ENCODE data around the gene OR6V1.
A peak's percentile ranks its signal among the peaks of the same experiment; 100 is the strongest.

OR6V1 gene, protein sequence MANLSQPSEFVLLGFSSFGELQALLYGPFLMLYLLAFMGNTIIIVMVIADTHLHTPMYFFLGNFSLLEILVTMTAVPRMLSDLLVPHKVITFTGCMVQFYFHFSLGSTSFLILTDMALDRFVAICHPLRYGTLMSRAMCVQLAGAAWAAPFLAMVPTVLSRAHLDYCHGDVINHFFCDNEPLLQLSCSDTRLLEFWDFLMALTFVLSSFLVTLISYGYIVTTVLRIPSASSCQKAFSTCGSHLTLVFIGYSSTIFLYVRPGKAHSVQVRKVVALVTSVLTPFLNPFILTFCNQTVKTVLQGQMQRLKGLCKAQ

DNA sequence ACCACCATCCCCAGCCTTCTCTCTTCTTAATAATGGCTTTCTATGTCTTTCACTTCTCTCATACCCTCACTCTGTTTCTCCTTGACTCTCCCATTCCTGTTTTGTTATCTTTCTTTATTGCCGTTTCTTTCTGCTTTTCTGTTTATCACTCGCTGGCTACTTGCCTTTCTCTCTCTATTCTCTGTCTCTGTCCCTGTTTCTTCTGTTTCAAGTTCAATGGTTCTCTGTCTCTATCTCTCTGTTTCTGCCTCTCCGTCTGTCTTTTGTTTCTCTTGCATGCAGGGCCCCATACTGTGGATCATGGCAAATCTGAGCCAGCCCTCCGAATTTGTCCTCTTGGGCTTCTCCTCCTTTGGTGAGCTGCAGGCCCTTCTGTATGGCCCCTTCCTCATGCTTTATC lies at the start of gene OR6V1:
TSS of gene OR6V1 (plus strand) at position 301 of the 400 bp plus-strand sequence. CDS start at position 301, 0 bp downstream.
- no peak for TF ChIP-seq TCF12 (IDR thresholded peaks at IDR 0.05; ENCODE audit: low read depth)
- no peak for TF ChIP-seq MAX (IDR thresholded peaks at IDR 0.05)
- TF ChIP-seq EP300 (IDR thresholded peaks at IDR 0.05; ENCODE audit: borderline replicate concordance), result no peak
- no peak for TF ChIP-seq TAF1 (IDR thresholded peaks at IDR 0.05; ENCODE audit: low read depth)
- TF ChIP-seq FOXM1 (IDR thresholded peaks at IDR 0.05; ENCODE audit: borderline replicate concordance, low read depth), result no peak
- TF ChIP-seq YY1 (IDR thresholded peaks at IDR 0.05; ENCODE audit: low read depth), result no peak
- TF ChIP-seq, protein P1, sequence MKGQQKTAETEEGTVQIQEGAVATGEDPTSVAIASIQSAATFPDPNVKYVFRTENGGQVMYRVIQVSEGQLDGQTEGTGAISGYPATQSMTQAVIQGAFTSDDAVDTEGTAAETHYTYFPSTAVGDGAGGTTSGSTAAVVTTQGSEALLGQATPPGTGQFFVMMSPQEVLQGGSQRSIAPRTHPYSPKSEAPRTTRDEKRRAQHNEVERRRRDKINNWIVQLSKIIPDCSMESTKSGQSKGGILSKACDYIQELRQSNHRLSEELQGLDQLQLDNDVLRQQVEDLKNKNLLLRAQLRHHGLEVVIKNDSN (IDR thresholded peaks at IDR 0.05), result no peak
- TF ChIP-seq NFIC (IDR thresholded peaks at IDR 0.05), result no peak
- TF ChIP-seq, protein P2, sequence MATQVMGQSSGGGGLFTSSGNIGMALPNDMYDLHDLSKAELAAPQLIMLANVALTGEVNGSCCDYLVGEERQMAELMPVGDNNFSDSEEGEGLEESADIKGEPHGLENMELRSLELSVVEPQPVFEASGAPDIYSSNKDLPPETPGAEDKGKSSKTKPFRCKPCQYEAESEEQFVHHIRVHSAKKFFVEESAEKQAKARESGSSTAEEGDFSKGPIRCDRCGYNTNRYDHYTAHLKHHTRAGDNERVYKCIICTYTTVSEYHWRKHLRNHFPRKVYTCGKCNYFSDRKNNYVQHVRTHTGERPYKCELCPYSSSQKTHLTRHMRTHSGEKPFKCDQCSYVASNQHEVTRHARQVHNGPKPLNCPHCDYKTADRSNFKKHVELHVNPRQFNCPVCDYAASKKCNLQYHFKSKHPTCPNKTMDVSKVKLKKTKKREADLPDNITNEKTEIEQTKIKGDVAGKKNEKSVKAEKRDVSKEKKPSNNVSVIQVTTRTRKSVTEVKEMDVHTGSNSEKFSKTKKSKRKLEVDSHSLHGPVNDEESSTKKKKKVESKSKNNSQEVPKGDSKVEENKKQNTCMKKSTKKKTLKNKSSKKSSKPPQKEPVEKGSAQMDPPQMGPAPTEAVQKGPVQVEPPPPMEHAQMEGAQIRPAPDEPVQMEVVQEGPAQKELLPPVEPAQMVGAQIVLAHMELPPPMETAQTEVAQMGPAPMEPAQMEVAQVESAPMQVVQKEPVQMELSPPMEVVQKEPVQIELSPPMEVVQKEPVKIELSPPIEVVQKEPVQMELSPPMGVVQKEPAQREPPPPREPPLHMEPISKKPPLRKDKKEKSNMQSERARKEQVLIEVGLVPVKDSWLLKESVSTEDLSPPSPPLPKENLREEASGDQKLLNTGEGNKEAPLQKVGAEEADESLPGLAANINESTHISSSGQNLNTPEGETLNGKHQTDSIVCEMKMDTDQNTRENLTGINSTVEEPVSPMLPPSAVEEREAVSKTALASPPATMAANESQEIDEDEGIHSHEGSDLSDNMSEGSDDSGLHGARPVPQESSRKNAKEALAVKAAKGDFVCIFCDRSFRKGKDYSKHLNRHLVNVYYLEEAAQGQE (IDR thresholded peaks at IDR 0.05; ENCODE audit: low read depth), result no peak
- no peak for TF ChIP-seq TEAD4 (IDR thresholded peaks at IDR 0.05)
- TF ChIP-seq CREB1 (IDR thresholded peaks at IDR 0.05; ENCODE audit: low read depth), result no peak
- no peak for TF ChIP-seq CEBPB (IDR thresholded peaks at IDR 0.05)
- no peak for TF ChIP-seq ZBTB7A (IDR thresholded peaks at IDR 0.05; ENCODE audit: low read depth)
- TF ChIP-seq RAD21 (IDR thresholded peaks at IDR 0.05; ENCODE audit: low read depth), result no peak
- no peak for TF ChIP-seq EGR1 (IDR thresholded peaks at IDR 0.05)

- no peak for TF ChIP-seq CEBPB (IDR thresholded peaks at IDR 0.05)
- no peak for TF ChIP-seq ZBTB7A (IDR thresholded peaks at IDR 0.05; ENCODE audit: low read depth)
- TF ChIP-seq EGR1 (IDR thresholded peaks at IDR 0.05), result no peak
- TF ChIP-seq TCF12 (IDR thresholded peaks at IDR 0.05; ENCODE audit: low read depth), result no peak
- no peak for TF ChIP-seq FOXM1 (IDR thresholded peaks at IDR 0.05; ENCODE audit: borderline replicate concordance, low read depth)
- TF ChIP-seq RAD21 (IDR thresholded peaks at IDR 0.05; ENCODE audit: low read depth), result no peak
- TF ChIP-seq, protein P1 (IDR thresholded peaks at IDR 0.05), result no peak
- TF ChIP-seq YY1 (IDR thresholded peaks at IDR 0.05; ENCODE audit: low read depth), result no peak
These were observed 49.2 kb upstream of the OR6V1 start for GRCh38 chr7:143002898-143003297.

DNA sequence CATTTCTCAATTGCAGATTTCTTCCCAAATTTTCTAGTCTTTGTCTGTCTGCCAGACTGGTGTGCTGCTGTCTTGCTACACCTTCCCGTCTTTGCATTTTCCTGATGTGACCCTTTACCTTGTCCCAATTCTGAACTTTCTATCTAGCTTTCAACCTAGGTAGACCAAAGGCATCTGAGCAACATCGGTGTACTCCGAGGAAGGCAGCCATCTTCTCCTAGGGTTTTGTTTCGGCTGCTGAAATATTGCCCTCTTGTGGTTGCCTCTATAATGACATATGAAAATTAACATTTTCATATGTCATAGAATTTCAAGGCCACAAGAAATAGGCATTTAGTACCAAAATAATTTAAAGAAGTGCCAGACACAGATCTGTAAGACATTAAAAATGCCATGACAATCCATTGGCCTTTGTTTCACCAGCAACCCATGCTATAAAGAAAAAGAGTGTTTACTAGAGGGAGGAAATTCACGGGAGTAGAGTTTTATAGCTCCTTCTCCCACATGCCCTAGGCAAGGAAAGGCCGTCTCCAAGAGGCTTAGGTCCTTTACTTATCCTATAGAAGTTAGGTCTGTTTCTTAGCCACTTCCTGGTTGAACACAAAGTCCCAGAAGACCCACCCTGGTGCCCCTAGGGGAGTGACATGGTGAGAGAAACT lies 48.6 kb upstream of the OR6V1 start:
- TF ChIP-seq YY1 (IDR thresholded peaks at IDR 0.05; ENCODE audit: low read depth) (peak; percentile 80), MAX (IDR thresholded peaks at IDR 0.05) (no peak), TCF12 (IDR thresholded peaks at IDR 0.05; ENCODE audit: low read depth) (no peak), FOXM1 (IDR thresholded peaks at IDR 0.05; ENCODE audit: borderline replicate concordance, low read depth) (no peak), RAD21 (IDR thresholded peaks at IDR 0.05; ENCODE audit: low read depth) (peak; percentile 60), NFIC (IDR thresholded peaks at IDR 0.05) (no peak), EGR1 (IDR thresholded peaks at IDR 0.05) (no peak), CEBPB (IDR thresholded peaks at IDR 0.05) (no peak), TAF1 (IDR thresholded peaks at IDR 0.05; ENCODE audit: low read depth) (no peak), ZBTB7A (IDR thresholded peaks at IDR 0.05; ENCODE audit: low read depth) (no peak)
- TF ChIP-seq, protein P2 (IDR thresholded peaks at IDR 0.05; ENCODE audit: low read depth), result no peak
- TF ChIP-seq, protein P1 (IDR thresholded peaks at IDR 0.05), result no peak

DNA sequence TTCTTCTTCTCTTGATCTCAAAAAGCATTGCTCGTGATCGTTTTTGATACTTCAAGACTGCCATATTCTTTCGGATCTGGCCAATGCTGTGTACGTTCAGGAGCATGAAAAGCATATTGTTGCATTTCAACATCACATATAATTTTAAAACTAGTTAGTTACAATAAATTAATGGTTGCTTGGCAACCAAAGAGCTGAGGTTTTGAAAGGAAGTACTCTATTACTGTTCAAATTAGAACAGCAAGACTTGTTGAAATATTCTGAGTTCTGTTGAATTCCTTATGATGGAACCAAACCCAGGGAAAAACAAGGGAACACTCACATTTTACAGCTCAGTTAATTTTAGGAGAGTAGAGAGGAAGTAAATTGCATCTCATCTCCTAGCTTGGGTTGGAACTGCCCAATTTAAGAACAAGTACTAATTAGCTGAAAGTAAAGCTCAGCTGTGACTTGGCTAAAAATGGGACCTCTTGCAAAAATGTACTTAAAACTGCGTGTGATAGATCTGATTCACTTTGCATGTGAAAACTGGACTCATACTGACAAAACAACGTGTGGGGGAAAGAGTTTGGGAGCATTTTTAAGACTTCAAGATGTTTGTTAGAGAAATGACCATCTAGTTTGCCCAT lies 46.4 kb upstream of the OR6V1 start:
- no peak for TF ChIP-seq FOXM1 (IDR thresholded peaks at IDR 0.05; ENCODE audit: borderline replicate concordance, low read depth)
- TF ChIP-seq RAD21 (IDR thresholded peaks at IDR 0.05; ENCODE audit: low read depth), result no peak
- TF ChIP-seq CREB1 (IDR thresholded peaks at IDR 0.05; ENCODE audit: low read depth), result no peak
- no peak for TF ChIP-seq TAF1 (IDR thresholded peaks at IDR 0.05; ENCODE audit: low read depth)
- no peak for TF ChIP-seq EGR1 (IDR thresholded peaks at IDR 0.05)
- TF ChIP-seq EP300 (IDR thresholded peaks at IDR 0.05; ENCODE audit: borderline replicate concordance), result no peak
- TF ChIP-seq MAX (IDR thresholded peaks at IDR 0.05), result no peak
- TF ChIP-seq ZBTB7A (IDR thresholded peaks at IDR 0.05; ENCODE audit: low read depth), result no peak
- TF ChIP-seq TCF12 (IDR thresholded peaks at IDR 0.05; ENCODE audit: low read depth), result no peak
- TF ChIP-seq NFIC (IDR thresholded peaks at IDR 0.05), result no peak
- no peak for TF ChIP-seq CEBPB (IDR thresholded peaks at IDR 0.05)
- TF ChIP-seq, protein P1 (IDR thresholded peaks at IDR 0.05), result no peak
- TF ChIP-seq, protein P2 (IDR thresholded peaks at IDR 0.05; ENCODE audit: low read depth), result no peak
- no peak for TF ChIP-seq YY1 (IDR thresholded peaks at IDR 0.05; ENCODE audit: low read depth)
- TF ChIP-seq TEAD4 (IDR thresholded peaks at IDR 0.05), result no peak

Data from Ishikawa (cell line).